HEK293 (cell line): ENCODE results near the gene CIC.
"Not testable (repeated sequence)": the region's sequence is repeated elsewhere in the genome, so short reads cannot be mapped to it uniquely, and the experiment has no call there.

Experiments used
- CTCF ChIA-PET: fragments of 350-600 bp; formaldehyde crosslinking; extraction: SDS; loops from one replicate; lab custom pipeline; 2021; ENCODE audit warnings: antibody characterized with exemption; lab: Yijun Ruan, JAX
- POLR2A ChIA-PET: fragments of 300-600 bp; formaldehyde crosslinking; extraction: SDS; loops from one replicate; lab custom pipeline; 2020; ENCODE audit warnings: antibody characterized with exemption, inconsistent platforms; lab: Yijun Ruan, JAX
- H3K27ac ChIP-seq: fragments of 200-500 bp; sonication (Bioruptor generic); 2 replicates; pipeline ENCODE4 v1.5.1; 2014; ENCODE audit warnings: low read depth, low read length, control low read depth, inconsistent platforms; ENCODE audit errors: extremely low read depth
- H3K36me3 ChIP-seq, 2 experiments: fragments of 200-500 bp in 1 of 2; sonication (Bioruptor generic) in 1 of 2; 1 replicate in 1 of 2; 2 replicates in 1 of 2; pipeline ENCODE4 v1.5.1; 2014 to 2017; ENCODE audit warnings: inconsistent platforms in 2 of 2, low read length in 2 of 2; ENCODE audit not compliant: control insufficient read depth in 2 of 2, insufficient read depth in 1 of 2
- H3K4me1 ChIP-seq: fragments of 200-500 bp; sonication (Bioruptor generic); 2 replicates; pipeline ENCODE4 v1.5.1; 2014; ENCODE audit warnings: mild to moderate bottlenecking, low read length, inconsistent platforms; ENCODE audit not compliant: control insufficient read depth, insufficient read depth
- H3K4me3 ChIP-seq: 2 replicates; pipeline ENCODE4 v1.5.1; 2011; ENCODE audit warnings: low read depth, mild to moderate bottlenecking, control low read depth, low read length, moderate library complexity
- H3K9me3 ChIP-seq: fragments of 200-500 bp; sonication (Bioruptor generic); 2 replicates; pipeline ENCODE4 v1.5.1; 2014; ENCODE audit warnings: low read depth, low read length, inconsistent platforms; ENCODE audit not compliant: control insufficient read depth, insufficient read depth
- HIC1 ChIP-seq: fragments of 450-650 bp; formaldehyde crosslinking; IDR thresholded peaks from 2 replicates; pipeline ENCODE4 v1.5.1; 2016; ENCODE audit warnings: missing biosample characterization, missing genetic modification characterization
- HOXA7 ChIP-seq: sonication (generic); formaldehyde crosslinking; IDR thresholded peaks from 2 replicates; pipeline ENCODE4 v1.8.1; 2022; ENCODE audit warnings: missing genetic modification reagents, borderline replicate concordance
- IKZF3 ChIP-seq: fragments of 450-650 bp; IDR thresholded peaks from 2 replicates; pipeline ENCODE4 v1.5.0; 2018; ENCODE audit warnings: missing biosample characterization, mild to moderate bottlenecking, missing genetic modification characterization, moderate library complexity
- PATZ1 ChIP-seq: fragments of 450-650 bp; formaldehyde crosslinking; IDR thresholded peaks from 2 replicates; pipeline ENCODE4 v1.5.1; 2016; ENCODE audit warnings: missing biosample characterization, missing genetic modification characterization
- SP2 ChIP-seq: fragments of 450-650 bp; formaldehyde crosslinking; IDR thresholded peaks from 2 replicates; pipeline ENCODE4 v1.5.1; 2016; ENCODE audit warnings: missing biosample characterization, missing genetic modification characterization
- WT1 ChIP-seq: fragments of 450-650 bp; formaldehyde crosslinking; IDR thresholded peaks from 2 replicates; pipeline ENCODE4 v1.5.1; 2016; ENCODE audit warnings: missing biosample characterization, missing genetic modification characterization
- ZBTB17 ChIP-seq: fragments of 450-650 bp; formaldehyde crosslinking; IDR thresholded peaks from 2 replicates; pipeline ENCODE4 v1.5.1; 2016; ENCODE audit warnings: missing biosample characterization, missing genetic modification characterization
- ZBTB20 ChIP-seq: fragments of 450-650 bp; formaldehyde crosslinking; IDR thresholded peaks from 2 replicates; pipeline ENCODE4 v1.5.1; 2016; ENCODE audit warnings: missing biosample characterization, missing genetic modification characterization
- ZFP69B ChIP-seq: fragments of 450-650 bp; formaldehyde crosslinking; IDR thresholded peaks from 2 replicates; pipeline ENCODE4 v1.5.1; 2016; ENCODE audit warnings: missing biosample characterization, missing genetic modification characterization
- ZNF16 ChIP-seq: fragments of 450-650 bp; formaldehyde crosslinking; IDR thresholded peaks from 2 replicates; pipeline ENCODE4 v1.5.1; 2016; ENCODE audit warnings: low read depth, missing biosample characterization, missing genetic modification characterization
- ZNF239 ChIP-seq: fragments of 450-650 bp; formaldehyde crosslinking; IDR thresholded peaks from 2 replicates; pipeline ENCODE4 v1.5.1; 2016; ENCODE audit warnings: missing biosample characterization, missing genetic modification characterization
- ZNF324 ChIP-seq: fragments of 450-650 bp; formaldehyde crosslinking; IDR thresholded peaks from 2 replicates; pipeline ENCODE4 v1.5.1; 2016; ENCODE audit warnings: missing biosample characterization, missing genetic modification characterization
- ZNF449 ChIP-seq: fragments of 450-650 bp; formaldehyde crosslinking; IDR thresholded peaks from 2 replicates; pipeline ENCODE4 v1.5.1; 2017; ENCODE audit warnings: missing biosample characterization, mild to moderate bottlenecking, missing genetic modification characterization, moderate library complexity
- ZNF555 ChIP-seq: fragments of 450-650 bp; formaldehyde crosslinking; conservative IDR thresholded peaks from 2 replicates; pipeline ENCODE4 v1.5.1; 2017; ENCODE audit warnings: missing biosample characterization, mild to moderate bottlenecking, missing genetic modification characterization, inconsistent platforms
- ZNF660 ChIP-seq: fragments of 450-650 bp; IDR thresholded peaks from 2 replicates; pipeline ENCODE4 v1.5.1; 2018; ENCODE audit warnings: missing biosample characterization, mild to moderate bottlenecking, missing genetic modification characterization
- ZNF830 ChIP-seq: fragments of 450-650 bp; IDR thresholded peaks from 2 replicates; pipeline ENCODE4 v1.5.0; 2018; ENCODE audit warnings: missing biosample characterization, missing genetic modification characterization, low read depth, mild to moderate bottlenecking, moderate library complexity
- TF ChIP-seq, protein P1 (sequence below): fragments of 450-650 bp; formaldehyde crosslinking; IDR thresholded peaks from 2 replicates; pipeline ENCODE4 v1.5.1; 2016; ENCODE audit warnings: missing biosample characterization, missing genetic modification characterization

The CIC gene

GRCh38 chr19:42330241-42330711 is 61.2 kb downstream of the CIC start (continued):
- TF ChIP-seq PATZ1 (0 out of 2 replicates have a peak, but pooled peaks have one; percentile 44), ZNF830 (tag by site-specific recombination) (no peak), HIC1 (tag by site-specific recombination) (no peak), ZNF324 (no peak), ZNF660 (tag by site-specific recombination) (no peak), SP2 (tag by site-specific recombination) (no peak), HOXA7 (CRISPR knock-in tag) (no peak), IKZF3 (no peak), ZNF449 (no peak), ZNF239 (tag by site-specific recombination) (no peak), ZBTB17 (tag by site-specific recombination) (peak; percentile 15; the same call in 1 of the 2 replicates), ZBTB20 (no peak), ZNF555 (tag by site-specific recombination) (no peak), ZNF16 (tag by site-specific recombination) (no peak), ZFP69B (tag by site-specific recombination) (no peak), WT1 (peak; percentile 69)

GRCh38 chr19:42331333-42331732 is 62.3 kb downstream of the CIC start:
- Histone ChIP-seq H3K4me1 (peaks cover 40% of the 10 kb centered on the region), H3K36me3 (peaks cover 18 to 32% of the 10 kb centered on the region in 2 experiments)
- not testable (repeated sequence) for H3K9me3 ChIP-seq, H3K27ac ChIP-seq, H3K4me3 ChIP-seq
- ChIA-PET POLR2A (interaction anchor here (2.0 kb wide), 1 partner anchor 66 kb away, joined by 6 read pairs; no protein-coding TSS in a partner anchor), CTCF (interaction anchor here (0.6 to 2.6 kb wide), 9 partner anchors 9 to 331 kb away, joined by 3 to 12 read pairs (median 4); no protein-coding TSS in a partner anchor)
- TF ChIP-seq ZFP69B (tag by site-specific recombination), result 0 out of 2 replicates have a peak, but pooled peaks have one; percentile 44
- TF ChIP-seq, protein P1, sequence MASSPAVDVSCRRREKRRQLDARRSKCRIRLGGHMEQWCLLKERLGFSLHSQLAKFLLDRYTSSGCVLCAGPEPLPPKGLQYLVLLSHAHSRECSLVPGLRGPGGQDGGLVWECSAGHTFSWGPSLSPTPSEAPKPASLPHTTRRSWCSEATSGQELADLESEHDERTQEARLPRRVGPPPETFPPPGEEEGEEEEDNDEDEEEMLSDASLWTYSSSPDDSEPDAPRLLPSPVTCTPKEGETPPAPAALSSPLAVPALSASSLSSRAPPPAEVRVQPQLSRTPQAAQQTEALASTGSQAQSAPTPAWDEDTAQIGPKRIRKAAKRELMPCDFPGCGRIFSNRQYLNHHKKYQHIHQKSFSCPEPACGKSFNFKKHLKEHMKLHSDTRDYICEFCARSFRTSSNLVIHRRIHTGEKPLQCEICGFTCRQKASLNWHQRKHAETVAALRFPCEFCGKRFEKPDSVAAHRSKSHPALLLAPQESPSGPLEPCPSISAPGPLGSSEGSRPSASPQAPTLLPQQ (tag by site-specific recombination), result peak; percentile 52; the same call in 1 of the 2 replicates
